MCF 10A (cell line): ENCODE data around the gene DGKD. TPM values are rescaled to one million over a fixed set of nuclear protein-coding genes. Genes with fewer than 3 reads are reported as not detected.

Experiments used
- Bru-seq: library from RNA; stranded (reverse); fragments of 400-500 nt; gene quantifications from one replicate; lab custom pipeline; 2021; lab: Mats Ljungman, UMichigan
- BruChase-seq, 2 experiments: library from RNA; stranded (reverse); fragments of 400-500 nt; gene quantifications; one replicate each; lab custom pipeline; 2021; lab: Mats Ljungman, UMichigan
- BruUV-seq: library from RNA; stranded (reverse); fragments of 400-500 nt; replicated peaks from 2 replicates; lab custom pipeline; 2021; lab: Mats Ljungman, UMichigan
- CTCF ChIA-PET: fragments of 300-600 bp; sonication (Branson Sonifier 250); formaldehyde crosslinking; extraction: SDS; loops from one replicate; lab custom pipeline; 2021; ENCODE audit warnings: antibody characterized with exemption, inconsistent platforms; lab: Yijun Ruan, JAX
- POLR2A ChIA-PET: fragments of 300-600, 350-650 bp; sonication (Branson Sonifier 250); formaldehyde crosslinking; extraction: SDS; loops from one replicate; lab custom pipeline; 2020; ENCODE audit warnings: antibody characterized with exemption, inconsistent platforms; lab: Yijun Ruan, JAX
- DNase-seq: peaks from one replicate; pipeline ENCODE4 v3.0.0-alpha.2; 2018; ENCODE audit not compliant: unreplicated experiment
- H3K27ac Mint-ChIP-seq: one replicate; pipeline ENCODE4 v1.8.0; 2022; ENCODE audit warnings: mild to moderate bottlenecking, low read depth, mixed read lengths; ENCODE audit not compliant: unreplicated experiment
- H3K27me3 Mint-ChIP-seq: one replicate; pipeline ENCODE4 v1.8.0; 2022; ENCODE audit warnings: mixed read lengths; ENCODE audit not compliant: insufficient read depth, unreplicated experiment
- H3K36me3 Mint-ChIP-seq: one replicate; pipeline ENCODE4 v1.8.0; 2022; ENCODE audit warnings: mild to moderate bottlenecking, moderate library complexity, mixed read lengths; ENCODE audit not compliant: insufficient read depth, unreplicated experiment
- H3K4me1 Mint-ChIP-seq: one replicate; pipeline ENCODE4 v1.8.0; 2022; ENCODE audit warnings: mixed read lengths; ENCODE audit not compliant: insufficient read depth, unreplicated experiment
- H3K4me3 Mint-ChIP-seq: one replicate; pipeline ENCODE4 v1.8.0; 2022; ENCODE audit warnings: mild to moderate bottlenecking, moderate library complexity, mixed read lengths; ENCODE audit not compliant: unreplicated experiment
- H3K9me3 Mint-ChIP-seq: one replicate; pipeline ENCODE4 v1.8.0; 2022; ENCODE audit warnings: mixed read lengths; ENCODE audit not compliant: unreplicated experiment
- CTCF ChIP-seq: fragments of 200-600 bp; IDR thresholded peaks from one replicate; pipeline ENCODE4 v1.8.0; 2022; ENCODE audit warnings: antibody characterized with exemption, mild to moderate bottlenecking; ENCODE audit not compliant: unreplicated experiment
- intact Hi-C: fragments of 100-400 bp; cut with micrococcal nuclease; formaldehyde crosslinking; loops from 2 replicates; pipeline ENCODE4 v1.14.1; 2022
- long read RNA-seq: library from polyadenylated mRNA; stranded (forward); transcript quantifications from one replicate; pipeline ENCODE4 v2.0.0, GENCODE V29; 2022
- total RNA-seq: library from RNA; stranded (reverse); gene quantifications from 2 replicates; pipeline ENCODE4 v1.2.3, GENCODE V29; 2022

DGKD gene
- total RNA-seq (55.7 and 59.1 TPM in 2 replicates), Bru-seq, nascent RNA (percentile 73 among the genes with signal in this experiment), BruChase-seq, experiment 1, labeled RNA remaining after a 6-hour chase (percentile 74 among the genes with signal in this experiment), BruChase-seq, experiment 2, labeled RNA remaining after a 2-hour chase (percentile 69 among the genes with signal in this experiment)
- long read RNA-seq, full-length matches to known transcripts: 45 of 108 reads
- long read RNA-seq, partial matches to known transcripts: 34 of 108 reads
- long read RNA-seq, other reads (novel, unspliced or antisense): 29 of 108 reads

GRCh38 chr2:233353769-233354499, at the start of gene DGKD:
Gene DGKD (plus strand): TSS chr2:233354494. CDS start chr2:233354519, 25 bp downstream.
- Mint-ChIP-seq H3K4me3 (peak within 1 kb of the TSS; percentile 75), H3K9me3 (no peaks in the 10 kb centered on the region), H3K36me3 (peaks cover 6% of the 10 kb centered on the region), H3K27me3 (no peaks in the 10 kb centered on the region), H3K27ac (peak within 1 kb of the TSS; percentile 0), H3K4me1 (peaks cover 65% of the 10 kb centered on the region)
- ChIA-PET POLR2A (interaction anchor here (0.6 to 1.5 kb wide), 5 partner anchors 31 to 1068 kb away, joined by 3 to 5 read pairs (median 3); no protein-coding TSS in a partner anchor), CTCF (interaction anchor here (0.6 to 1.7 kb wide), 14 partner anchors 8 to 89 kb away, joined by 3 to 10 read pairs (median 4); no protein-coding TSS in a partner anchor)
- peak; percentile 45 for DNase-seq
- peak; percentile 24 for TF ChIP-seq CTCF
- intact Hi-C loops: loop anchor here (5.0 kb wide), 1 partner anchor 62 kb away; no protein-coding TSS in a partner anchor
- BruUV-seq: no TSS peak

- Mint-ChIP-seq H3K27ac (no peak within 1 kb of the TSS), H3K4me3 (no peak within 1 kb of the TSS), H3K36me3 (peaks cover 6% of the 10 kb centered on the region), H3K9me3 (no peaks in the 10 kb centered on the region), H3K4me1 (no peaks in the 10 kb centered on the region), H3K27me3 (peaks cover 19% of the 10 kb centered on the region)
- no peak for TF ChIP-seq CTCF
- no TSS peak for BruUV-seq
- POLR2A ChIA-PET: no interaction called here
- CTCF ChIA-PET: interaction anchor here (0.6 to 1.5 kb wide), 2 partner anchors 12 to 1894 kb away, joined by 3 to 4 read pairs; no protein-coding TSS in a partner anchor
- intact Hi-C loops: no loop called here
- no peak for DNase-seq
These were observed 46.7 kb upstream of the DGKD start, which contains the start of gene SAG for GRCh38 chr2:233307565-233307964. Gene SAG (plus strand): TSS chr2:233307816. CDS start chr2:233309190, 1,374 bp downstream.

GRCh38 chr2:233311241-233311926, 42.9 kb upstream of the DGKD start:
- CTCF ChIA-PET: no interaction called here
- H3K4me3 Mint-ChIP-seq: no peak overlapping the region
- H3K27me3 Mint-ChIP-seq: peaks cover 24% of the 10 kb centered on the region
- H3K27ac Mint-ChIP-seq: no peak overlapping the region
- POLR2A ChIA-PET: no interaction called here
- H3K36me3 Mint-ChIP-seq: no peaks in the 10 kb centered on the region
- no peaks in the 10 kb centered on the region for H3K9me3 Mint-ChIP-seq
- H3K4me1 Mint-ChIP-seq: no peaks in the 10 kb centered on the region
- TF ChIP-seq CTCF: no peak
- DNase-seq: no peak
- BruUV-seq: no TSS peak
- intact Hi-C loops: no loop called here
